OCI-M1 (cell line): ENCODE measurements around the gene BEND7.
"Not testable (repeated sequence)": the region's sequence is repeated elsewhere in the genome, so short reads cannot be mapped to it uniquely, and the experiment has no call there.

ENCODE experiments used
- DNase-seq: peaks from one replicate; lab custom pipeline; 2025; lab: John Stamatoyannopoulos, UW

Gene BEND7

DNA sequence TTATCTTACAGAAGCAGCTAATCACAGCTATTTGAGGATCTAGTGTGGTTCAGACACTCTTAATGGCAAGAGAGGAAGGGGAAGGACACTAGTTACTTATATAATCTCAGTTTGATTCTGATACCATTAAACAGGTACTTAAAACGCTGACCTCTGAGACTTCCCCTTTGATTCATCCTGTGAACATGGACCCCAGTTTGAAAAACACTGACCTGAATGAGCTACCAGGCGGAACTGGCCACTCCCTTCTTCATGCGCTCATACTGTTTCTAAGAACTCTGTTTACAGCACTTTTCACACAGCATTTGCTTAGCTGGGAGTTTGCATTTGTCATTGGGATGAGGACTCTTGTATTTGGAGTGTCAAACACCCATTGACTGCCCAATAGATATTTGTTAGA, 45.7 kb downstream of the BEND7 start:
- DNase-seq = no peak

DNA sequence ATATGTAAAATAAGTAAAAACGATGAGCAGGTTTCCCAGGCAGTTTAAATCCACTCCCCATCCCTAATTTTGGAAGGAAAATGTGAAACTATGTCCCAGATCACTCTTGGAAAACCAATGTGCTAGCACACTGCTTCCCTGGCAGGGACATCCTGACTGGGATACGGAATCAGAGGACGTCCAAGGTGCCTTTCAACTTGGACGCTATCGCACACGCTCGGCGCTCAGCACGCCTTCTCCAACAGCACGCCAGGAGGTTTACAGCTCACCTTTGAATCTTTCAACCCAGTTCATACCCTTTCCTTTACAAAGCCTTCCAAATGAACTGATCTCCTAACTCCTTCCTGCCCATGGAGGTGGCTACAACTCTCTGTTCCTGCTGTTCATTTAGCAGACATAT, 47.1 kb downstream of the BEND7 start:
- no peak for DNase-seq

DNA sequence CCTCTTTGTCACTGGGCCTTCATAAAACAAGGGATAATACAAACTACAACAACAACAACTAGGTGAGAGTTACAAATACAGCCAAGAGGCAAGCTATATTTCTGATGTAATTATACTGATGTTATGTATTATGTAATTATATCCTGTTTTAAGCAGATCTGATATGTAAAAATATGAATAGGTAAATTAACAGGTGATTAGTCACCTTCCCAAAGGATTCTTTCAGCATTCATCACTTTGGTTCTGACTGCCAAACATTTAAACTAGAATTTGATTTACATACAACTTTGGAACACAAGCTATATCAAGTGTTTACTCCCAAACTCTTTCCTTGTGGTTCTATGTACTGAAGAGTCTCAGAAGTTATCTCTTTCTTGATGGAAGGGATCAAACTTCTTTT, 53.7 kb downstream of the BEND7 start:
- DNase-seq = no peak

DNA sequence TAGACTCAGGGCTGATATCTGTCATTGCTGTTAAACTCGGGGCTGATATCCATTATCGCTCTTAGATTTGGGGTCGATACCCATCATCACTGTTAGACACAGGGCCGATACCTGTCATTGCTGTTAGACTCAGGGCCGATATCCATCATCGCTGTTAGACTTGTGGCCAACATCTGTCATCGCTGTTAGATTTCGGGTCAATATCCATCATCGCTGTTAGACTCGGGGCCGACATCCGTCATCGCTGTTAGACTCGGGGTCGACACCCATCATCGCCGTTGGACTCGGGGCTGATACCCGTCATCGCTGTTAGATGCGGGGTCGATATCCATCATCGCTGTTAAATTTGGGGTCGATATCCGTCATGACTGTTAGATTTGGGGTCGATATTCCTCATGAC, 54.8 kb downstream of the BEND7 start:
- no peak for DNase-seq

DNA sequence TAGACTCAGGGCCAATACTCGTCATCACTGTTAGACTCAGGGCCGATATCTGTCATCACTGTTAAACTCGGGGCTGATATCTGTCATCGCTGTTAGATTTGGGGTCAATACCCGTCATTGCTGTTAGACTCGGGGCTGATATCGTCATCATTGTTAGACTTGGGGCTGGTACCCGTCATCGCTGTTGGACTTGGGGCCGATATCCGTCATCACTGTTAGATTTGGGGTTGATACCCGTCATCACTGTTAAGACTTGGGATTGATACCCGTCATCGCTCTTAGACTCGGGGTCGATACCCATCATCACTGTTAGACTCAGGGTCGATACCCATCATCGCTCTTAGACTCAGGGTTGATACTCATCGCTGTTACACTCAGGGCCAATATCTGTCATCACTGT, 56.5 kb downstream of the BEND7 start:
- DNase-seq = no peak

DNA sequence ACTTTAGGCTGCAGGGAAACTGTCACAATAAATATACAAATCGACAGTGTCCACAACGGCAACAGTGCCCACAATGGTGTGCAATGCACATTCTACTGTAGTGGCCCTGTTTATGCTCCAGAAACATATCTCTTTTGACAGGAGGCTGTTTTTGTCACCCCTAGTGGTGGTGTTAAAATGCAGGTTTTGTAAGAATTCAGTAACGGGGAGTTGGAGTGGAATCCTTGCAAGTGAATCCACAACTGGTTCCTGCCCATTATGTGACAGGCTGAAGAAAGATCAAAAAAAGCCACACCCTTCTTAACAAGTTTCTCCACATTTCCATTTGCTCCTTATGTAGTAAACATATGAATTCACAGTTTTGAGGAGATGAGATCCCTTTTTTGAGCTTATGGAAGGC, 58.5 kb downstream of the BEND7 start:
- DNase-seq = peak; percentile 13

DNA sequence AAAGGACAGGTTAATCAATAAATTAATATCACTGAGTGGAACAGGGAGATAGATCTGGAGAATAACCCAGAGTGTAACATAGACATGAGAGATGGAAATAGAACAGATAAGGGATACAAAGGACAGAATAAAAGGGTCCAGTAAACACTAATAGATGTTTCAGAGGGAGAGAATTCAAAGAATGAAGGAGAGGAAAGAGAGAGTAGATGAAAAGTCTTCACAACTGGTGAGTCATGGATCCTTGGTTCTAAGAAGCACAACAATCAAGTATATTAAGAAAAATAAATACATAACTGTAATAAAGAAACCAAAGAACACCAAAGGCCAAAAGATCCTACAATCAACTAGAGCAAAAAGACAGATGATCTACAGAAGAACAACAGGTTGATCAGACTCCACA, 66.3 kb downstream of the BEND7 start:
- DNase-seq = no peak

DNA sequence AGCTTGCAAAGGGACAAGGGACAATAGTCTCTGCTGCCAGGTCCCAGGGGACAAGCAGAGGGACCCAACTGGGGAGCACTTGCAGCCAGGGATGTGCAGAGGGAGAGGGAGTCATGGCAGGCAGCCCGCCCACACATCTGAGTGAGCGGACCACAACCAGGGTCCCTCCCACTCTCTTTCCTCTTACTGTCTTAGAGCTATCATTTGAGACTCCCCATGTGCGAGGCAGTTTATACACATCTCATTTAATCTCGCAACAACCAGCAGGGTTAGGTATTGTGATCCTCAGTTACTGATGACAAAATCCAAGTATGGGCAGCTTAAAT, 70.2 kb downstream of the BEND7 start:
- DNase-seq = no peak

DNA sequence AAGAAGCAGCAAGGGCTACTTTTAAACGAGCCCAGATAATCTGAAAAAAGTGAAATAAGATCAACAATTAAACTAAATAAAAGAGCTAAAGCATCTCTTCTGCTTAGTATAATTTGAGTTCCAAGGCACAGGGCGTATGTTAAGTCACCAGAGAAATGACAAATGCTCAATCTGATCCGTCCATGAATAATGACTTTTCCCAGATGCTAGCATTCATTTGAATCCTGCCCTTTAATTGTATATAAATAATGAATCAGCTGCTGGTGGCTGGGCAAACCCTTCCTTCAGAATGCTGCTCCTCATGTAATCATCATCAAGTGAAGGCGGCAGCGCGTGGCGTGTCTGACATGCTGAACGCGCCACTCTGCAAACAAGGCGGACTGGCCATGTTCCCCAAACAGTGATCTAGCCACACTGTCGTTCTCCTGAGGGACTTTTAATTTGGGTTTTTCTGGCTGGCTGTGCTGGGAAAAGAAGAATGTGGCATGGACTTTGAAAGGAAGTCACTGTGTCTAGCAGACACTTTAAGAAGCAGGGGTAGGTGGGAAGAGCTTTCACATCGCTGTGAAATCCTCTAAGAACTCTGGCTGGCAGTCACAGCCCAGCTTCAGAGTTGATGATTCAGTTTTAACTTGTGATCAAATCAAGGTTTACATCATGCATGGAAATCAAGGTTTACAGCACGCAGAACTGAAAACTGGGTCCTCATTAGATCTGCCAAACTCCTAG, 70.7 kb downstream of the BEND7 start:
- DNase-seq = no peak

DNA sequence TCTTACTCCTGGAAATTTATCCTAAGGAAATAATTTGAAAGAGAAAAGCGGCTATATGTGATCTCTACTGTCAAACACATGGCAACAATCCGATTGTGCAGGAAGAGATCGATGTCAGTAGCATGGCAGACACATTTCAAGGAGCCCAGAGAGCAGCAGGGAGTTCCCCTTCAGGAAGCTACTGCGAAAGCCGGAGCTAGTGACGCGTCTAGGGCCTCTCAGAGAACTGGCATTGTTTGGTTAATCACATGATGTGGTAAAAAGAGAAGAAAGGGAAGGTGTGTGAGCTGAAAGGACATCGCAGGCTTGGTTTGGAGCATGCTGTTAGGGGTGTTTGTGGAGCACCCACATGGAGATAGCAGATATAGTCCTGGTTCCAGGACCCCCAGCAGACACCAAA, 74.9 kb downstream of the BEND7 start:
- peak; percentile 56 for DNase-seq

DNA sequence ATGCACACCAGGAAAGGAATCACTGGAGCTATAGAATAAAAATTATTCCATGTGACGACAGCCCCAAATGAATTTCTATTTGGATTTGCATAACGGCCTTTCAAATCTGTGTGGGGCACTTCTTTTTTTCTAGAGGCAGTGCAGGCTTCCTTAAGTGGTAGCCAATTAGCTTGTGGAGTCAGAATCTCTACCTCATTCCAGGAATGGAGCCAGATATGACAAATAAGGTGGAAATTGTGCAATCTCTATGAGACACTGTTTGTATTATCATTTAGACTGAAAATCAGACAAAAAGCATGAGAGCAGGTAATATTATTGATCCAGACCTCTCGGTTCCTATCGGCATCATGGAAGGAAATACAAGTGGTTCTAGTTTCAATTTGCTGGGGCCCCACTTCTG, 78.7 kb downstream of the BEND7 start:
- DNase-seq = no peak

DNA sequence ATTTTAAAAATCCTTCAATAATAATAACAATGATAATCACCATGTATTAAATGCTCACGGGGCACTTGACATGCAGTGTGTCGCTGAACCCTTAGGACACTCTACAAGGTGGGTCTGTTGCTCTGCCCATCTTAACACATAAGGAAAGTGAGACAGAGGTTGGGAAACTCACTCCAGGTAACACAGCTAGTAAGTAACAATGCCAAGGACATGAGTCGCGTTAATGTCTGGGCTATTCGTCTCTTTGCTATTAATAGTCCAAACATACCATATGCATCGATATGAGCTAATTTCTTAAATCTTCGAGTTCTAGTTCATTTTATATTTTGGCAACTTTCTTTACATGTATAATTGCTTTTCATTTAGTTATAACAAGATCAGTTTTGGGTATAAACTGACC, 79.5 kb downstream of the BEND7 start:
- DNase-seq = no peak

DNA sequence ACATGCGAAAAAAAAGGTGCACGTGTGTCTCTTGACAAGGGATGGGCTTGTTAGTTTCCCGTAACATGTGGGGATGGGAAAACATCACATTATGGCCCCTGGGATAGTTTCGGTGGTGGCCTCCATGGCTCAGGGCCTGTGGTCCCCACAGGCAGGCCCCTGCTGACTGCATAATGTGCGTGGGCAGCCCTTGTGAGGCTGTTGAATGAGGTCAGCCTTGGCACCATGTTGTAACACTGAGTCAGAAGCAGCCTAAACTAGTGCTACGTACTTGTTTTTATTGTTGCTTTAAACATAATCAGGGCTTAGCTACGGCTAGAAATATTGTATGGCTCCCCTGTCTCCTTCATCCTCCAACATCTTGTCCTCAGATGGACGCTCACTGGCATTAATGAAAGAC, 80.6 kb downstream of the BEND7 start:
- DNase-seq = no peak

DNA sequence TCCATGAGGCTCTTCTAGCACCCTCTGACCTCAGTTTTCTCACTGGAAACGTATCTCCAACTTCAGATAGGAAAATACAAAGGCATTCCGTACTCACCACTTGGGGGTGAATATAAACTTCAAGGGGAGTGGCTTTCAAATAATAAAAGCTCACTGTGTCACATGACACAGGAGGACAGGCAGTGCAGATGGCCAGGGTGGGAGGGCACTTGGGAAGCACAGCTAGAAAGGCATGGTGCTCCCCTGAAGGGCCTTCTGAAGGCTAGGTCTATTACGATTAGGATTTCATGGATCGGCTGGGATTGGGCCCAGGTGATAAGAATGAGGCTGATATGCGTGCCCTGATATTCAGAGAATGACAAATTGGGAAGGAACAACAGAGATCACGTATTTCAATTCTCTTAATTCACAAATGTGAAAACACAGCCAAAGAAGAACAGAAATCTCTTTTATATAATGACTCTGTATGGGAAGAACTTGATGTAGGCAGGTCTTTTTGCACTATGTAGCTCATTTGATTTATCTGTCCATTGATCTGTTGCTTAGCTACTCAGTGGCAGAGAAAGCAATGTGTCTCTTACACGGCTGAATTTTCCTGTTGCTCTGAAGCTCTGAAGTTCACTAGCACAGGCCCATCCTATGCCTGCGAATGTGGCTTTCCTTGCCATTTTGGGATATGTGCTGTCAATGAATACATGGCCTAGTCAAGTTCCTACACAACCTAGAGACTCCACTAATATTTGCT, 83.0 kb downstream of the BEND7 start:
- no peak for DNase-seq

DNA sequence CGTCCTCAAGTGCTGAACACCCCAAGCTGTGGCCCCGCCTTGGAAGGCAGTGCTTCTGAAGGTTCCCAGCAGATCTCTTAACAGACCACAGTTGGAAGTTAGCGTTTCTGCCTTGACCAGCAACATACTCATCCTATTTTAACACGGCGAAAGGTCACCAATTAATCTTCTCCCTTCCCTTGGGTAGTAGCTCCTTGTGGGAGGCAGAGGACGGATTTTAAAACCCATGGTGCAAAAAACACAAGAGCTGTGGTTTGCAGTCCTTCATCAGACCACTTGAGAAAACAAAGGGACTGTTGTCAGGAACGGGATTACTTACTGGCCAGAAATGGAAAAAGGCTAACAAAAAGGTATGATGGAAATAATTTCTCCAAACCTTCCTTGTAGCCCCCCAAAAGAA, 87.3 kb downstream of the BEND7 start:
- no peak for DNase-seq

DNA sequence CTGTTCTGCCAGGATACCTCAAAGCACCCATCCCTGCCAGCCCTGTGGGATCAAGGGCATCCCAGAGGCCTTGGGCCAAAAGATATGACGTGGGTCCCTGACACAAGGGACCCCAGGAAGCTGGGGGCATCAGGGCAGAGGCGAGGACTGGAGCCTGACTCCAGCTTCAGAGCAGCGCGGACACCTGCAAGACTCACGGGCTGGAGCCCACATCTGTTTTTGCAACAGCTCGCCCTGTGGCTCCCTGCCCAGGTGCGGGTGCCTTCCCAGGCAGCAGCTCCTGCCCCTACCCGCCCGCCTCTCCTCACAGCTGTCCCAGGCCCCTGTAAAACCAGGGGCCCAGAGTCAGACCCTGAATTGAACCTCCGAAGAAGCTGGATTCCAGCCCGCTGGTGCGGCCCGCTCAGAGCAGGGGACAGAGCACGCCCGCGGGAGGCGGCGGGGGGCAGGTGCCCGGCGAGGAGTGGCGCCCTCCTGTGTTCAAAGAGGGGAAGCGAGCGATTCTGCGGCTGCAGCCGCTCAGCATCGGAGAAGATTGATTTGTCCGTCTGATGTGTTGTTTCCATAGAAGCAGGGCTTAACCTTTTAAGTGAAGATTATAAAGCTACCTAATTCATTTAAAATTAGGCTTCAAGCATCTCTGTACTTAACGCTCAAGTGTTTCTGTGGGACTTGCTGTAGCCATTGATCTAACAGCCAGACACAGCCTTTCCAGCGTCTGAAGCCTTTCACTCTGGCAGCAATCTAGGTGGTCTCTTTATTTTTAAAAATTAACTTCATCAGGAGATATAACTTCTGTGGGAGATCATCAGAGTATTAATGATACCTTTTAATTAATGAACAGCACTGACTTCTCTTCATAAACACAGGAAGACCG, 88.4 kb downstream of the BEND7 start:
- peak; percentile 60 for DNase-seq

DNA sequence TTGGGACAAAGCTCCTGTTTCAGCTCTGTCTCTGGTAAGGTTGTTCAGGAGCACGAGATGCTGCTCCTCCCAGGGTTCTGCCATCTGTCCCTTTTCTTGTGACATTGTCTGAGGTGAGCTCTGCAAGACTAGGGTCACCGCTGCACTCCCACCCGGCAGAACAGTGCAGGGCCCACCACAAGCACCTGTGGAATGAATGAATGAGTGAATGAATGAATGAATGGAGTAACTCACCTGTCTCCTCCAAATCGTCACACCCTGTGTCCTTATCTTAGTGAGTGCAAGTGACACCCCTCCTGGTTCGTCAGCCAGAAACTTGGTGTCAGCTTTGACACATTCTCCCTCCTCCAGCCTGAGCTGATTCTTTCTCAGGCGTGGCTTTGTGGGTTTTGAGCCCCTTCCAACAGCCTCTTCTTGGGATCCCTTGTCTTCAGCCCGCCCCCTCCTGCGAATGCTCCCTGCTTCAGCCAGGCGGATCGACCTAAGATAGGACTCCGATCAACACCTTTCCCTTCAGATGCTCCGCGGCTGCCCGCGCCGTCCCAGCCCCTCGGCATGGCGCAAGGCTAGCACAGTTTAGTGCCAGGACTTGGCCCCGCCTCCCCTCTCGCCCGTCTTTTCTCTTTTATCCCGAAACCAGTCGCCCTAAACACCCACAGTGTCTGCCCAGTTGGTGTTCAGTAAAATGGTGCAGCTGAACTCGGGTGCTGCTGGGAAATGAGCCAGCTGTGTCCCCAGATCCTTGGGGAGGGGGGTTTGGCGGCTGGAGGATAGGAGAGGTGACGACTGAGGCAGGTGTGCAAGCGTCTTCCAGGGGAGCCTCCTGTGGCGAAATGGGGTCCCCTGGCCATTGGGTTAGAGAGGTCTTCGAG, 89.3 kb downstream of the BEND7 start:
- no peak for DNase-seq

DNA sequence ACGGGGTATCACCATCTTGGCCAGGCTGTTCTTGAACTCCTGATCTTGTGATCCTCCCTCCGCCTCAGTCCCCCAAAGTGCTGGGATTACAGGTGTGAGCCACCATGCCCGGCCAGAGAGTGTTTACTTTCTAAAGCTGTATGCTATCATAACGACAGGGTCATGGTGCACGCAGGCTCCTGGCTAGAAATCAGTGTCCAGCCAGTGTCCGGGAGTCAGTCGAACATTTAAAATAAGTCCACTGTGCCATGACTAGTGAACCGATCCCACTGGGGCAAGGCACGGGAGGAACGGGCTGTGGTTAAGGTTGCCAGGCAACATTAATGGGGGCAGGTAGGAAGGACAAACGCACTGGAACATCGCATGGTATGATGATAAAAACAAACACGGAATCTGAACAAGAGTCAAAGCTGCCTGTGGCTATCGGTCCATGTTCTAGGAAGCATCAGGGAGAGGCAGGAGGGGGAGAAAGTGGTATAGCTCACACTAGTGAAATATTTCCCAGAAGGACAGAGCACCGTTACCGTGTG, 91.7 kb downstream of the BEND7 start:
- DNase-seq = no peak

DNA sequence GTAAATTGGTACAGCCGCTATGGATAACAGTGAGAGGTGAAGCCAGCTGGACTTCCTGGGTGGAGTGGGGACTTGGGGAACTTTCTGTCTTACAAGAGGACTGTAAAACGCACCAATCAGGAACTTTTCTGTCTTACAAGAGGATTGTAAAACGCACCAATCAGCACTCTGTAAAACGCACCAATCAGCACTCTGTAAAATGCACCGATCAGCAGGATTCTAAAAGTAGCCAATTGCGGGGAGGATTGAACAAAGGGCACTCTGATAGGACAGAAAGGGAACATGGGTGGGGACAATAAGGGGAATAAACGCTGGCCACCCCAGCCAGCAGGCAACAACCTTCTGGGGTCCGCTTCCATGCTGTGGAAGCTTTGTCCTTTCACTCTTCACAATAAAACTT, 100.9 kb downstream of the BEND7 start:
- not testable (repeated sequence) for DNase-seq

DNA sequence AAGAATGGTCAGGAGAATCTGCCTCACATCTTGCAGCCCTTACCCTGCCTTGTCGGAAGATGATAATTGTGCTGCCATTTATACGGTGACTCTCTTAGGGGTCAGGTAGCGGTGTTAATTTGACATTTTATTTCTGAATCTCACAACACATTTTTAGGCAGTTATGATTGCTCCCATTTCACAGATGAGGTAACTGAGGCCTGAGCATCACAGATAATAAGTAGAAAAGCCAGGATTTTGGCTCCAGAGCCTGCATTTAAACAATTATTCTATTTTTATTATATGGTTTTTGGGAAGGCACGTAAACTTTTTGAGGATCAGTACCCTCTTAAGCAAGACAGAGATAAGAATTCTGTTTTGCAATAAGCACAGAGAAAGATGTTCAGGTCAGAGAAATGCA, 103.4 kb downstream of the BEND7 start:
- no peak for DNase-seq

DNA sequence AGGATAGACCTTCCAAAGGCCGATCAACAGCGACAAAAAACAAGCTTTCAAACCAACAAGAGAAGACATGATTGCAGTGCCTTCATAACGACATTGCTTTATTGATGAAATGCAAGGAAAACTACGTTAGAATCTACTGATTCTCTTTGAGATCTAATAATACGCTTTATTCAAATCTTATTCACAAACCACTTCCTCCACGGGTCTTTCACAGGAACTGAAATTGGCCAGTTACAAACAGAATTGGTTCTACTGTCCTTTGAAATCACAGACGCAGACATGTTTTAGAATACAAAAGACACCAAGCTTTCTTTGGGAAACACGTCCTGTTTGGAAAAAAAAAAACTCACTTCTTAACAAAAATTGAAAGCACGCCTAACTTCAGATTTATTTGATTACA, 106.0 kb downstream of the BEND7 start:
- DNase-seq = no peak
